ENCODE results near the gene CD74. TPM values are rescaled to one million over a fixed set of nuclear protein-coding genes. Genes with fewer than 3 reads are reported as not detected.

The CD74 gene
- total and polyA plus RNA-seq, 2 of the 8 experiments (the other 6 are each of a cell fraction or from before 2014, with no cell fraction given) = 45.9 to 61.0 TPM

DNA sequence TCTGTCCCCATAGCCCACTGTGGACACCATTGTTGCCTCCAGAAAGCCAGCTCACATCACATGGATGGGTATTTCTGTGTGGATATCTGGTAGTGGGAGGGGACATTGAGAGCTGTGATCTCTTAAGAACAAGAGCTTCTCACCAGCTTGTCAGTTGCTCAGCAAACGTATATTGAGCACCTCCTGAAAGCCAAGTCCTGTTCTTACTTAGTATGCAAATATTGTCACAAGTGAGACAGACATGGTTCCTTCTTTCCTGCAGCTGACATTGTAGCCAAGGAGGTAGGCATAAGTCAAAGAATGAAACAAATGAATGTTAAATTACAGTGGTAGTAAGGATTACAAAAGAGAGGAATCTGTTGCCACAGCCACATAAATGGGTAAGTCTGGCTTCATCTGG is 51.4 kb downstream of the CD74 start:
- POLR2A ChIA-PET (ENCODE audit: partially characterized antibody) = interaction anchor here (1.1 to 32.3 kb wide), 6 partner anchors 8 to 119 kb away, joined by 3 to 455 read pairs (median 8); no protein-coding TSS in a partner anchor

More for the DNA sequence above, 51.4 kb downstream of the CD74 start:
- Histone ChIP-seq H3K79me2 (ENCODE audit: control insufficient read depth in 1 of 2, insufficient read depth in 2 of 2, low read length in 2 of 2) (peaks cover 18 to 43% of the 10 kb centered on the region in 2 experiments), H2BK12ac (ENCODE audit: low read depth, low read length) (no peak overlapping the region), H2BK5ac (ENCODE audit: low read depth, low read length) (no peak overlapping the region), H3K9me3 (ENCODE audit: insufficient read depth in 2 of 2, low read depth in 1 of 2, low read length in 1 of 2) (no peaks in the 10 kb centered on the region), H3K56ac (replicated peaks; ENCODE audit: insufficient read length, low read depth, low read length) (no peak overlapping the region), H3K27me3 (replicated peaks in 1 of 4; ENCODE audit: control insufficient read depth in 3 of 4, extremely low read depth in 1 of 4, insufficient read depth in 3 of 4, low read length in 3 of 4) (no peaks in the 10 kb centered on the region), H4K8ac (ENCODE audit: extremely low read depth, insufficient read depth, low read length) (no peak overlapping the region), H2AK5ac (ENCODE audit: low read depth, low read length) (no peak overlapping the region), H2BK15ac (ENCODE audit: low read length) (no peak overlapping the region), H3K23ac (ENCODE audit: insufficient read length) (no peak overlapping the region), H3K4me1 (replicated peaks in 1 of 4; ENCODE audit: control insufficient read depth in 3 of 4, insufficient read depth in 4 of 4, low read length in 3 of 4) (peaks cover 0 to 7% (median 2%) of the 10 kb centered on the region in 4 experiments; a peak in 4 of 7 replicates), H4K91ac (replicated peaks; ENCODE audit: insufficient read length, low read length) (no peak overlapping the region), H2BK20ac (ENCODE audit: low read length) (no peak overlapping the region), H3K79me1 (ENCODE audit: low read depth, low read length) (peaks cover 19% of the 10 kb centered on the region), H3K9ac (replicated peaks in 1 of 4; ENCODE audit: extremely low read depth in 1 of 4, low read depth in 3 of 4, low read length in 3 of 4) (0 out of 7 replicates have a peak overlapping the region, but pooled peaks of 1 of the 4 experiments have one; percentile 25), H2AFZ (ENCODE audit: low read length) (no peak overlapping the region), H3K4me2 (ENCODE audit: insufficient read depth in 1 of 2, low read depth in 2 of 2, low read length in 2 of 2) (no peak overlapping the region), H4K20me1 (replicated peaks in 1 of 2; ENCODE audit: control insufficient read depth in 1 of 2, insufficient read depth in 2 of 2, low read length in 2 of 2) (peaks cover 7 to 25% of the 10 kb centered on the region in 2 experiments), H3K4me3 (ENCODE audit: extremely low read depth in 1 of 4, insufficient read depth in 2 of 4, low read depth in 3 of 4, low read length in 4 of 4) (no peak overlapping the region), H3K23me2 (ENCODE audit: low read depth, low read length) (0 out of 2 replicates have a peak, but pooled peaks cover 6% of the 10 kb centered on the region), H3K27ac (ENCODE audit: low read depth, low read length) (no peak overlapping the region), H3K14ac (ENCODE audit: insufficient read length) (no peak overlapping the region), H4K5ac (ENCODE audit: insufficient read length, low read depth, low read length) (no peak overlapping the region), H3K36me3 (ENCODE audit: control insufficient read depth in 2 of 4, insufficient read depth in 4 of 4, low read length in 3 of 4) (peaks cover 42 to 62% (median 59%) of the 10 kb centered on the region in 4 experiments), H2BK120ac (replicated peaks; ENCODE audit: low read depth, low read length) (no peak overlapping the region), H3K18ac (ENCODE audit: extremely low read depth, low read length) (no peak overlapping the region), H3K4ac (replicated peaks; ENCODE audit: insufficient read length, low read depth, low read length) (no peak overlapping the region)
- TF ChIP-seq SIRT6 (IDR thresholded peaks at IDR 0.05; ENCODE audit: low read length) (no peak), HDAC2 (IDR thresholded peaks at IDR 0.05; ENCODE audit: borderline replicate concordance in 1 of 2, low read depth in 2 of 2, low read length in 2 of 2) (no peak), POLR2AphosphoS5 (IDR thresholded peaks at IDR 0.05; ENCODE audit: low read depth, low read length) (no peak), EZH2 (IDR thresholded peaks at IDR 0.05; ENCODE audit: low read depth, low read length, severe bottlenecking) (no peak), RFX5 (IDR thresholded peaks at IDR 0.05; ENCODE audit: borderline replicate concordance, low read depth, low read length) (no peak), SIN3A (conservative IDR thresholded peaks at IDR 0.05 in 1 of 2, IDR thresholded peaks at IDR 0.05 in 1 of 2; ENCODE audit: low read depth in 1 of 2, low read length in 2 of 2) (no peak), USF2 (IDR thresholded peaks at IDR 0.05; ENCODE audit: low read length) (no peak), RXRA (IDR thresholded peaks at IDR 0.05; ENCODE audit: insufficient read depth, low read depth, low read length) (no peak), TBP (IDR thresholded peaks at IDR 0.05; ENCODE audit: low read depth, low read length) (no peak), SP1 (IDR thresholded peaks at IDR 0.05; ENCODE audit: low read depth, low read length) (no peak), TAF1 (IDR thresholded peaks at IDR 0.05; ENCODE audit: low read depth, low read length) (no peak), KDM1A (IDR thresholded peaks at IDR 0.05; ENCODE audit: borderline replicate concordance, low read length) (no peak), CBX8 (IDR thresholded peaks at IDR 0.05; ENCODE audit: borderline replicate concordance, low read depth, low read length) (no peak)
- FAIRE-seq (no peak), DNase-seq (ENCODE audit: low read depth in 1 of 2, low spot score in 2 of 2) (no peak)
- 67% methylated on average over 1 of the region's 1 CpG; no CpG with 5 or more reads in 1 of the 2 experiments for WGBS, 2 experiments (ENCODE audit: extremely low coverage in 1 of 2, insufficient coverage in 1 of 2, insufficient read length in 1 of 2, insufficient replicate concordance in 2 of 2, low coverage in 1 of 2, low lambda C conversion rate in 2 of 2, missing lambda C conversion rate in 1 of 2)
- CTCF ChIA-PET (ENCODE audit: partially characterized antibody) = interaction anchor here (1.2 to 4.0 kb wide), 4 partner anchors 20 to 75 kb away, joined by 3 to 20 read pairs (median 6); no protein-coding TSS in a partner anchor
